ENCODE results near the gene BCL2L13. TPM values are rescaled to one million over a fixed set of nuclear protein-coding genes. Genes with fewer than 3 reads are reported as not detected.

Gene BCL2L13
- total and polyA plus RNA-seq, 4 experiments from 2014 or later, result 28.3 to 39.2 (median 32.8) TPM

- H3K9me3 ChIP-seq (ENCODE audit: control insufficient read depth in 1 of 2, low read length in 2 of 2), result no peaks in the 10 kb centered on the region
- Mint-ChIP-seq H3K27me3 (no peaks in the 10 kb centered on the region), H3K27ac (peak overlapping the region; percentile 63 to 95 (median 88)), H3K9me3 (no peaks in the 10 kb centered on the region), H3K4me1 (peaks cover 39 to 88% (median 63%) of the 10 kb centered on the region in 4 donors), H3K4me3 (peak overlapping the region; percentile 87 to 96 (median 90)), H3K36me3 (peaks cover 0 to 14% of the 10 kb centered on the region in 2 donors)
- H3K27me3 ChIP-seq (ENCODE audit: insufficient read depth, low read length), result no peaks in the 10 kb centered on the region
- peak overlapping the region; percentile 57 for H3K27ac ChIP-seq (ENCODE audit: low read depth, low read length)
- ChIA-PET CTCF (ENCODE audit: partially characterized antibody) (interaction anchor here (0.8 to 6.8 kb wide), 6 partner anchors 8 to 31 kb away, joined by 3 to 58 read pairs (median 4); no protein-coding TSS in a partner anchor), POLR2A (ENCODE audit: partially characterized antibody) (interaction anchor here (0.9 to 3.2 kb wide), 6 partner anchors 8 to 305 kb away, joined by 3 to 19 read pairs (median 6); partner anchors contain the start of gene PEX26)
- intact Hi-C loops (cut with micrococcal nuclease), result no loop called here
- H3K36me3 ChIP-seq (ENCODE audit: insufficient read depth, low read length), result no peaks in the 10 kb centered on the region
- peaks cover 68% of the 10 kb centered on the region for H3K4me1 ChIP-seq (ENCODE audit: insufficient read depth, low read length)
- H3K4me3 ChIP-seq (ENCODE audit: low read length in 2 of 2), result peak overlapping the region; percentile 51 to 61
- DNase-seq, result no peak
Measured at GRCh38 chr22:17772958-17773605, 134.5 kb downstream of the BCL2L13 start.

- H3K4me1 ChIP-seq (ENCODE audit: insufficient read depth, low read length), result peaks cover 70% of the 10 kb centered on the region
- no peaks in the 10 kb centered on the region for H3K27me3 ChIP-seq (ENCODE audit: insufficient read depth, low read length)
- H3K9me3 Mint-ChIP-seq, result no peaks in the 10 kb centered on the region
- H3K27me3 Mint-ChIP-seq, result no peaks in the 10 kb centered on the region
- peak overlapping the region; percentile 87 to 96 (median 90) for H3K4me3 Mint-ChIP-seq
- H3K27ac Mint-ChIP-seq, result peak overlapping the region; percentile 63 to 95 (median 88)
- peak overlapping the region; percentile 57 for H3K27ac ChIP-seq (ENCODE audit: low read depth, low read length)
- POLR2A ChIA-PET (ENCODE audit: partially characterized antibody), result interaction anchor here (0.9 to 3.2 kb wide), 6 partner anchors 8 to 304 kb away, joined by 3 to 19 read pairs (median 6); partner anchors contain the start of gene PEX26
- peak overlapping the region; percentile 51 to 61 for H3K4me3 ChIP-seq (ENCODE audit: low read length in 2 of 2)
- H3K4me1 Mint-ChIP-seq, result peaks cover 40 to 88% (median 65%) of the 10 kb centered on the region in 4 donors
- H3K36me3 ChIP-seq (ENCODE audit: insufficient read depth, low read length), result no peaks in the 10 kb centered on the region
- H3K36me3 Mint-ChIP-seq, result peaks cover 0 to 13% of the 10 kb centered on the region in 2 donors
- no peaks in the 10 kb centered on the region for H3K9me3 ChIP-seq (ENCODE audit: control insufficient read depth in 1 of 2, low read length in 2 of 2)
- peak; percentile 57 to 77 (median 60) for DNase-seq
- intact Hi-C loops (cut with micrococcal nuclease), result no loop called here
- CTCF ChIA-PET (ENCODE audit: partially characterized antibody), result interaction anchor here (1.1 to 6.8 kb wide), 5 partner anchors 8 to 32 kb away, joined by 3 to 58 read pairs (median 5); no protein-coding TSS in a partner anchor
Measured at GRCh38 chr22:17773606-17774205, 135.1 kb downstream of the BCL2L13 start.

DNA sequence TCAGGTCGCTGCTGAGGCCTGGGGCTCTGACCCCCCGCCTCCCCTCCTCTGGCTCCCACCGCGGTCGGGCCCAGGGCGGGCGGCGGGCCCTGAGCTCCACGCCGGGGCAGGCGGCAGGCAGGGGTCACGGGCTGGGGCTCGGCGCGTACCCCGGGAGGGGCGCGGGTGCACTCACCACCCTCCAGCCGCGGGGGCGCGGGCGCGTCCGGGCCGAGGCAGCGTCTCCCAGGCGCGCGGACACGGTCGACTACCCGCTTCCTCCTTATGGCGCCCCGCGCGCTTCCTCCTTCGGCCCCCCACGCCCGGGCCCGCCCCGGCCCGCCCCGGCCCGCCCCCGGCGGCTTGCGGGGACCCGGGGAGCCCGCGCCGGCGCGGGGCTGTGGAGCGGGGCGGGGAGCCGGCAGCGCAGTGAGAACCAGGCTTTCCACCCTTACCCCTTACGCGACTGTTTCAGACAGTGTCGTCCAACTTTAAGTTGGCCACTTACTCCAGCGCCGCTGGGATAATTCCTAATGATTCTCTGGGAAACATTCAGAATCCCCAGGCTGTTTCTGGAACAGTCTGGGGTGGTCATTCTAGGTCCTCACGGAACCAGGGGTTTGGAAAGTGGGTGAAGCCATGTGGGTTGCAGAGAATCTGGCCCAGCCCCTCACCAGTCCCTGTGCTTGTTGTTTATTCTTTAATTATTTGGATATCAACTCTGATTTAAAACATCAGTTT, 135.8 kb downstream of the BCL2L13 start, which contains the start of gene BID:
BID (minus strand) TSS at position 264 of the 720 bp plus-strand sequence. CDS start 24,353 bp downstream, outside the sequence.
- intact Hi-C loops (cut with micrococcal nuclease), result no loop called here
- Mint-ChIP-seq H3K27ac (peak within 1 kb of the TSS; percentile 87 to 98 (median 94)), H3K27me3 (no peaks in the 10 kb centered on the region), H3K9me3 (no peaks in the 10 kb centered on the region), H3K4me1 (peaks cover 46 to 91% (median 71%) of the 10 kb centered on the region in 4 donors), H3K36me3 (peaks cover 0 to 13% of the 10 kb centered on the region in 2 donors), H3K4me3 (peak within 1 kb of the TSS; percentile 88 to 99 (median 94))
- Histone ChIP-seq H3K27ac (ENCODE audit: low read depth, low read length) (peak within 1 kb of the TSS; percentile 57), H3K36me3 (ENCODE audit: insufficient read depth, low read length) (no peaks in the 10 kb centered on the region), H3K4me1 (ENCODE audit: insufficient read depth, low read length) (peaks cover 76% of the 10 kb centered on the region), H3K4me3 (ENCODE audit: low read length in 2 of 2) (peak within 1 kb of the TSS; percentile 51 to 61), H3K9me3 (ENCODE audit: control insufficient read depth in 1 of 2, low read length in 2 of 2) (no peaks in the 10 kb centered on the region), H3K27me3 (ENCODE audit: insufficient read depth, low read length) (no peaks in the 10 kb centered on the region)
- ChIA-PET POLR2A (ENCODE audit: partially characterized antibody) (interaction anchor here (0.9 to 3.2 kb wide), 4 partner anchors 9 to 303 kb away, joined by 3 to 19 read pairs (median 6); partner anchors contain the start of gene PEX26), CTCF (ENCODE audit: partially characterized antibody) (interaction anchor here (6.8 kb wide), 1 partner anchor 11 kb away, joined by 58 read pairs; no protein-coding TSS in a partner anchor)
- peak; percentile 34 to 52 (median 42) for DNase-seq

GRCh38 chr22:17774926-17775685, 136.5 kb downstream of the BCL2L13 start:
- H3K4me3 ChIP-seq (ENCODE audit: low read length in 2 of 2), result no peak overlapping the region
- H3K27ac ChIP-seq (ENCODE audit: low read depth, low read length), result peak overlapping the region; percentile 57
- no peaks in the 10 kb centered on the region for H3K36me3 ChIP-seq (ENCODE audit: insufficient read depth, low read length)
- Mint-ChIP-seq H3K4me1 (peaks cover 50 to 91% (median 73%) of the 10 kb centered on the region in 4 donors), H3K9me3 (no peaks in the 10 kb centered on the region), H3K36me3 (peaks cover 0 to 13% of the 10 kb centered on the region in 2 donors), H3K4me3 (peak overlapping the region; percentile 83 to 99 (median 92)), H3K27ac (peak overlapping the region; percentile 87 to 98 (median 94)), H3K27me3 (no peaks in the 10 kb centered on the region)
- peaks cover 84% of the 10 kb centered on the region for H3K4me1 ChIP-seq (ENCODE audit: insufficient read depth, low read length)
- no peak for DNase-seq
- intact Hi-C loops (cut with micrococcal nuclease), result loop anchor here (5.0 kb wide), 1 partner anchor 138 kb away; the partner anchor contains the start of gene BCL2L13
- CTCF ChIA-PET (ENCODE audit: partially characterized antibody), result interaction anchor here (6.8 kb wide), 1 partner anchor 10 kb away, joined by 58 read pairs; no protein-coding TSS in a partner anchor
- no peaks in the 10 kb centered on the region for H3K27me3 ChIP-seq (ENCODE audit: insufficient read depth, low read length)
- POLR2A ChIA-PET (ENCODE audit: partially characterized antibody), result interaction anchor here (0.9 to 3.2 kb wide), 2 partner anchors 10 to 11 kb away, joined by 3 to 19 read pairs; no protein-coding TSS in a partner anchor
- H3K9me3 ChIP-seq (ENCODE audit: control insufficient read depth in 1 of 2, low read length in 2 of 2), result no peaks in the 10 kb centered on the region

- no peaks in the 10 kb centered on the region for H3K9me3 ChIP-seq (ENCODE audit: control insufficient read depth in 1 of 2, low read length in 2 of 2)
- peaks cover 51 to 92% (median 74%) of the 10 kb centered on the region in 4 donors for H3K4me1 Mint-ChIP-seq
- no peaks in the 10 kb centered on the region for H3K27me3 Mint-ChIP-seq
- H3K36me3 Mint-ChIP-seq, result peaks cover 0 to 13% of the 10 kb centered on the region in 2 donors
- no peaks in the 10 kb centered on the region for H3K36me3 ChIP-seq (ENCODE audit: insufficient read depth, low read length)
- H3K4me3 ChIP-seq (ENCODE audit: low read length in 2 of 2), result no peak overlapping the region
- intact Hi-C loops (cut with micrococcal nuclease), result loop anchor here (5.0 kb wide), 1 partner anchor 139 kb away; the partner anchor contains the start of gene BCL2L13
- H3K27ac ChIP-seq (ENCODE audit: low read depth, low read length), result peak overlapping the region; percentile 57
- DNase-seq, result peak in 3 of 5 donors; percentile 20 to 55 (median 22)
- H3K27me3 ChIP-seq (ENCODE audit: insufficient read depth, low read length), result no peaks in the 10 kb centered on the region
- ChIA-PET CTCF (ENCODE audit: partially characterized antibody) (interaction anchor here (1.6 to 6.8 kb wide), 4 partner anchors 9 to 33 kb away, joined by 8 to 58 read pairs (median 10); no protein-coding TSS in a partner anchor), POLR2A (ENCODE audit: partially characterized antibody) (interaction anchor here (1.9 to 2.0 kb wide), 2 partner anchors 10 kb away, joined by 10 to 11 read pairs; no protein-coding TSS in a partner anchor)
- peak overlapping the region; percentile 88 to 98 (median 96) for H3K27ac Mint-ChIP-seq
- H3K4me3 Mint-ChIP-seq, result peak overlapping the region; percentile 81 to 99 (median 96)
- H3K9me3 Mint-ChIP-seq, result no peaks in the 10 kb centered on the region
- H3K4me1 ChIP-seq (ENCODE audit: insufficient read depth, low read length), result peaks cover 87% of the 10 kb centered on the region
Measured at GRCh38 chr22:17775781-17776465, 137.4 kb downstream of the BCL2L13 start.
